ENCODE data around the gene PLPP4.
"Not testable (repeated sequence)": the region's sequence is repeated elsewhere in the genome, so short reads cannot be mapped to it uniquely, and the experiment has no call there.

PLPP4 gene

GRCh38 chr10:120490288-120490687, 33.3 kb downstream of the PLPP4 start:
- no peak for DNase-seq (ENCODE audit: low spot score)

GRCh38 chr10:120492346-120492745, 35.3 kb downstream of the PLPP4 start:
- no peak for DNase-seq (ENCODE audit: low spot score)

GRCh38 chr10:120493411-120494312, 36.6 kb downstream of the PLPP4 start:
- no peak for DNase-seq (ENCODE audit: low spot score)

- DNase-seq (ENCODE audit: low spot score): no peak
Observed at GRCh38 chr10:120494313-120494710, 37.3 kb downstream of the PLPP4 start.

- DNase-seq (ENCODE audit: low spot score): peak; percentile 21
Observed at GRCh38 chr10:120495226-120496009, 38.4 kb downstream of the PLPP4 start.

GRCh38 chr10:120499883-120500282, 42.9 kb downstream of the PLPP4 start:
- no peak for DNase-seq (ENCODE audit: low spot score)

- DNase-seq (ENCODE audit: low spot score): no peak
Observed at GRCh38 chr10:120503689-120504088, 46.7 kb downstream of the PLPP4 start.

- not testable (repeated sequence) for DNase-seq (ENCODE audit: low spot score)
Observed at GRCh38 chr10:120504227-120504626, 47.2 kb downstream of the PLPP4 start.

GRCh38 chr10:120505056-120505455, 48.0 kb downstream of the PLPP4 start:
- no peak for DNase-seq (ENCODE audit: low spot score)

GRCh38 chr10:120505866-120506265, 48.8 kb downstream of the PLPP4 start:
- no peak for DNase-seq (ENCODE audit: low spot score)

GRCh38 chr10:120506674-120507073, 49.6 kb downstream of the PLPP4 start:
- DNase-seq (ENCODE audit: low spot score): no peak

GRCh38 chr10:120507175-120507574, 50.1 kb downstream of the PLPP4 start:
- no peak for DNase-seq (ENCODE audit: low spot score)

- DNase-seq (ENCODE audit: low spot score): no peak
Observed at GRCh38 chr10:120507651-120508050, 50.6 kb downstream of the PLPP4 start.

- no peak for DNase-seq (ENCODE audit: low spot score)
Observed at GRCh38 chr10:120508393-120508792, 51.4 kb downstream of the PLPP4 start.

GRCh38 chr10:120508966-120509365, 51.9 kb downstream of the PLPP4 start:
- no peak for DNase-seq (ENCODE audit: low spot score)

- no peak for DNase-seq (ENCODE audit: low spot score)
Observed at GRCh38 chr10:120511165-120511564, 54.1 kb downstream of the PLPP4 start.

GRCh38 chr10:120513307-120513796, 56.3 kb downstream of the PLPP4 start:
- DNase-seq (ENCODE audit: low spot score): no peak

GRCh38 chr10:120514035-120514620, 57.1 kb downstream of the PLPP4 start:
- DNase-seq (ENCODE audit: low spot score): peak; percentile 29

- no peak for DNase-seq (ENCODE audit: low spot score)
Observed at GRCh38 chr10:120514959-120515358, 57.9 kb downstream of the PLPP4 start.

- no peak for DNase-seq (ENCODE audit: low spot score)
Observed at GRCh38 chr10:120515741-120516140, 58.7 kb downstream of the PLPP4 start.

GRCh38 chr10:120516426-120516825, 59.4 kb downstream of the PLPP4 start:
- DNase-seq (ENCODE audit: low spot score): no peak

- no peak for DNase-seq (ENCODE audit: low spot score)
Observed at GRCh38 chr10:120517196-120517595, 60.2 kb downstream of the PLPP4 start.

All from hepatic stellate cell (primary cell).